ENCODE data around the gene ANGPTL8.

The ANGPTL8 gene

DNA sequence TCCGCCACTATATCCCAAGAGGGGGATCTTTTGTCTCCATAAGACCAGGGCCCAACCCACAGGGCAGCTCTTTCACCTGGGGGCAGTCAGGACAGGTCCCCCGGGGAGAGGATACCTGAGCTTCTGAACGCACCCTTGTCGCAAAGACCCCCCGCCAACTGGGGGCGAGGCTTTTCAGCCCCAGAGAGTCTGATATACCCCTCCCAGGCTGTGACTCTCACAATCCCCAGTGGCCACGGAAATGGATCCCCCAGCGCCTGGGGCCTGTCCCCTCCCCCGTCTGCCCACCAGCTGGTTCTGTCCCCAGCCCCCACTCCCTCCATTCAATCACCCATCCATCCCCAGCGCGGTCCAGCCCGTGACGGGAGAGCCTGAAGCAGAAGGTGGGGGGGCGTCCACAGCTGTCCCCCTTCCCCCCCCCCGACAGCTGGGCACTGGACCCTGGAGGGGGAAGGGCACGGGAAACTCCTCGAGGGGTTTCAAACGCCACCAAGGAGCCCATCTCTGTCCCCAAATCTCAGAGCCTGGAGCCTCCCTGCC lies 22.1 kb downstream of the ANGPTL8 start:
- no peak for DNase-seq (ENCODE audit: low read depth)

- DNase-seq (ENCODE audit: low read depth) = no peak
Measured at GRCh38 chr19:11261971-11262839, 22.8 kb downstream of the ANGPTL8 start, which contains the start of gene DOCK6. Gene DOCK6, minus strand, starts transcription at chr19:11262524. Its CDS starts 84 bp downstream, at chr19:11262440.

DNA sequence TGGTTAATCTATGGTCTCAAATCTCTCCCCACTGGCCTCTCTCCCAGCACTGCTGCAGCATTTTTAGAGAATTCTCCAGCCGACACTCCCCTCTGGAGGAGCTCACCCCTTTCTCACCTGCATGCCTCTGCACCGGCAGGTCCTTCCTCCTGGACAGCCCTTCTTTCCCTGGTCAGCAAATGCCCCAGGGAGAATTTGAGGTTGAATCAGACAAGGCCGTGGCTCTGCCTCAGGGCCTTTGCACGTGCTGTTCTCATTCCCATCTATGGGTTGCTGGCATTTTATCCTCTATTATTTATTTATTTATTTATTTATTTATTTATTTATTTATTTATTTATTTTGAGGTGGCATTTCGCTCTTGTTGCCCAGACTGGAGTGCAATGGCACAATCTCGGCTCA lies 24.3 kb downstream of the ANGPTL8 start:
- no peak for DNase-seq (ENCODE audit: low read depth)

DNA sequence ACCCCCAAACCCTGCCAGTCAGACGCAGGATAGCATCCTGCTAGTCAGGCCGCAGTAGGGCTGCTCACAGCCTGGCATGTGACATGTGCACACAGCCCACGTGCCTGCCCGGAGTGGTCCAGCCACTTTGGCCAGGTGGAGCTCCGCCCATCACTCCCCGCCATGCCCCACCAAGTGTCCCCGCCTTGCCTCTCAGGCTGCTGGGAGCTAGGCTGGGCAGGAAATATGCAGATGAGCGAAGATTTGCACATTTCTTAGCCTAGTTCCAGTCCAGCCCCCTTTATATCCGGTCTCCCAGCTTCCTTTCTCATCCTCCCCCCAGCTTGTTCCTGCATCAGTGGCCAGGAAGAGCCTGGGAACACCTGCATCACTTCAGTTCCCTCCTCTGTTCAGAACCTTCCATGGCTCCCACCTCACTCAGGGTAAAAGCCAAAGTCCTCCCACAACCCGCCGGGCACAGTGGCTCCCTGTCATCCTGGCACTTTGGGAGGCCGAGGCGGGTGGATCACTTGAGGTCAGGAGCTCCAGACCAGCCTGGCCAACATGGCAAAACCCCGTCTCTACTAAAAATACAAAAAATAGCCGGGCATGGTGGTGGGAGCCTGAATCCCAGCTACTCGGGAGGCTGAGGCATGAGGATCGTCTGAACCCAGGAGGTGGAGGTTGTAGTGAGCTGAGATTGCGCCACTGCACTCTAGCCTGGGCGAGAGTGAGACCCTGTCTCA lies 25.2 kb downstream of the ANGPTL8 start:
- no peak for DNase-seq (ENCODE audit: low read depth)

DNA sequence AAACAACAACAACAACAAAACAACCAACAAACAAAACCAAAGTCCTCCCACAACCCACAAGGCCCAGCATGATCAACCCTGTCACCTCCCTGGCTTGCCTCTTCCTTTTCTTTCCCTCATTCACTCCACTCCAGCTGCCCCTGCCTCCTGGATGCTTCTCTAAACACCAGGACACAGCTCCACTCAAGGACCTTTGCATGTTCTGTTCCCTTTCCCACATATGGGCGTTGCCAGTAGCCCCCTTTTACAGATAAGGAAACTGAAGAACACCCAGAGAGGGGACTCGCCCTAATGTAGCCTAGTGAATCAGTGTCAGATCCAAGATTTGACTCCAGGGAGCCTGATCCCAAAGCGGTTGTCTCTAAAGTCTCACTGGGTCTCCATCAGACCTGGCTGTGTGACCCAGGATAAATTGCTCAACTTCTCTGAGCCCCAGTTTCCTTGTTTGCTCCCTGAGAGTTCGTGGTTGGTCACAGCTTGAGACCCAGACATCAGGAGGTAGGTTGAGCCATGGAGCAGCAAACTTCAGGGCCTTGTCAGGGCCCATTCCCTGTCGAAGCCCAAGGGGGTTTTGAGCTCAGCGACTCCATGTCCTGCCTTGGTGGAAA lies 25.9 kb downstream of the ANGPTL8 start:
- DNase-seq (ENCODE audit: low read depth) = no peak

DNA sequence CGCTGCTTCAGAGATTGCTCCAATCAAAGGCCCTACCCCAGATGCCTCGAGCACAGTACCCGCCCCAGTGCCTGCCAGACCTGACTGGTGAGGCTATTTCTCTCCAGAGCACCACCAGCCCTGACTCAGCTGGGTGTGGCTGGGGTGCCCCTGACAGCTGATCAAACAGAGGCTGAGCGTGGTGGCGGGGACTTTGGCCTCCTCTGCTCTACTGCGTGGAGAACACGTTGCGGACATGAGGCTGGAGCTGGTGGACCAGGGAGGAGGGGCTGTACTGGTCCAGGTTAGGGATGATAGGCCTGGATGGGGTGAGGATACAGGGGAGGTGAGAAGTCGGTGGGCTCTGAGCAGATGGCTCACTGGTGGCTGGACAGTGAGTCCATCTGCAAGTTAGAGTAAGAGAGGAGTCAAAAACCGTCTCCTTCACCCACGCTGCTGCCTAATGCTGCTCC lies 26.4 kb downstream of the ANGPTL8 start:
- DNase-seq (ENCODE audit: low read depth) = no peak

GRCh38 chr19:11267316-11268085 lies 28.1 kb downstream of the ANGPTL8 start:
- DNase-seq (ENCODE audit: low read depth) = no peak

- DNase-seq (ENCODE audit: low read depth) = no peak
Measured at GRCh38 chr19:11268783-11269267, 29.4 kb downstream of the ANGPTL8 start.

- no peak for DNase-seq (ENCODE audit: low read depth)
Measured at GRCh38 chr19:11269408-11269807, 30.0 kb downstream of the ANGPTL8 start.

GRCh38 chr19:11273296-11273695 lies 33.9 kb downstream of the ANGPTL8 start:
- no peak for DNase-seq (ENCODE audit: low read depth)

- no peak for DNase-seq (ENCODE audit: low read depth)
Measured at GRCh38 chr19:11273989-11274388, 34.6 kb downstream of the ANGPTL8 start.

DNA sequence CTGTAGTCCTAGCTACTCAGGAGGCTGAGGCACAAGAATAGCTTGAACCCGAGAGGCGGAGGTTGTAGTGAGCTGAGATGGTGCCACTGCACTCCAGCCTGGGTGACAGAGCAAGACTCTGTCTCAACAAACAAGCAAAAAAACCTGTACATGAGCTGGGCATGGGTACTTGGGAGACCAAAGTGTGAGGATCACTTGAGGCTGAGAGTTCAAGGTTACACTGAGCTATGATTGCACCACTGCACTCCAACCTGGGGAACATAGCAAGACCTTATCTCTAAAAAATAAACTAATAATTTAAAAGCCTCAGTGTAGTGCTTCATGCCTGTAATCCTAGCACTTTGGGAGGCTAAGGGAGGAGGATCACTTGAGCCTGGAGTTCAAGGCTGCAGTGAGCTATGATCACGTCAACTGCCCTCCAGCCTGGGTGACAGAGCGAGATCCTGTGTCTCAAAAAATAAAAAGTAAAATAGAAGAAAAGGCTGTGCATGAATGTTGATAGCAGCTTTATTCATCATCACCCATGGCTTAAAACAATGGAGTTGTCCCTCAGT lies 35.2 kb downstream of the ANGPTL8 start:
- no peak for DNase-seq (ENCODE audit: low read depth)

DNA sequence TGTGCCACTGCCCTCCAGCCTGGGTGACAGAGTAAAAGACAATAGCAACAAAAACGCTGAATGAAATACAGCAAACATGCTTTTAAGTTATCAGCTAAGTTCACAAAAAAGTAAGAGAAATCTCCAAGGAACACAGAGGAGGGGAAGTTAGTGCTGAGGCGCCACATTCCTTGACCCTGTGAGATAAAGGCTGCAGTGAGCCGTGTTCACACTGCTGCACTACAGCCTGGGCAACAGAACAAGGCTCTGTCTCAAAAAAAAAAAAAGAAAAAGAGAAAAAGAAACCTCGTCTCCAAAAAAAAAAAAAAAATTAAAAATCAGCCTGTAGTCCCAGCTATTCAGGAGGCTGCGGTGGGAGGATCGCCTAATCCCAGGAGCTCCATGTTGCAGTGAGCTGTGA lies 39.3 kb downstream of the ANGPTL8 start:
- DNase-seq (ENCODE audit: low read depth) = no peak

DNA sequence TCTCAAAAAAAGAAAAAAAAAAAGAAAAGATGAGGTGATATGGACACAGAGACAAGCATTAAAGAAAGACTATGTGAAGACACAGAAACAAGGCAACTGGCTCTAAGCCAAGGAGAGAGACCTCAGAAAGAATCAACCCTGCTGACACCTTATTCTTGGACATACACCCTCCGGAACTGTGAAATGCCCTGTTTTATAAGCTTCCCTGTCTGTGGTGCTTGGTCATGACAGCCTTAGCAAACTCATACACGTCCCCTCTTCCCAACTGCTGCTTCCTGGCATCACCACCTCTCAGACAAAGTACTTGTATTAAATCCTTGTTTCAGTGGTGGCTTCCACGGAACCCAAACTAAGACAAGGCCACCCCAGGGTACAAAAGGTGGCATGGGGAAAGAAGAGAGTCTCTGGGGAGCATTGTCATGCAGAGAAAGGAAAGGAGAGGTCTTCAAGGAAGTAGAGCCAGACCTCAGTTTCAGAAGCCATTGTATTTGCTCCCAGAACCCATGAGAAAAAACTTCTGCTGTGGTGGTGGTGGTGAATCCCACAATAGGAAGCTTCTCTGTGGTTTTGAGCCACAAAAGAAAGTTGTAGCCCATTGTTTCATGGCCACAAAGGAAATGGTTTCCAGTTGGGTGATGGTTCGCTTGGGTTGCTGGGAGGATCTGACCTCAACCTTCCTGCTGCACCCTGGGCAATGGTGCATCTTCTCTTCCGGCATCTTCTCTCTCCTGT lies 40.3 kb downstream of the ANGPTL8 start:
- no peak for DNase-seq (ENCODE audit: low read depth)

DNA sequence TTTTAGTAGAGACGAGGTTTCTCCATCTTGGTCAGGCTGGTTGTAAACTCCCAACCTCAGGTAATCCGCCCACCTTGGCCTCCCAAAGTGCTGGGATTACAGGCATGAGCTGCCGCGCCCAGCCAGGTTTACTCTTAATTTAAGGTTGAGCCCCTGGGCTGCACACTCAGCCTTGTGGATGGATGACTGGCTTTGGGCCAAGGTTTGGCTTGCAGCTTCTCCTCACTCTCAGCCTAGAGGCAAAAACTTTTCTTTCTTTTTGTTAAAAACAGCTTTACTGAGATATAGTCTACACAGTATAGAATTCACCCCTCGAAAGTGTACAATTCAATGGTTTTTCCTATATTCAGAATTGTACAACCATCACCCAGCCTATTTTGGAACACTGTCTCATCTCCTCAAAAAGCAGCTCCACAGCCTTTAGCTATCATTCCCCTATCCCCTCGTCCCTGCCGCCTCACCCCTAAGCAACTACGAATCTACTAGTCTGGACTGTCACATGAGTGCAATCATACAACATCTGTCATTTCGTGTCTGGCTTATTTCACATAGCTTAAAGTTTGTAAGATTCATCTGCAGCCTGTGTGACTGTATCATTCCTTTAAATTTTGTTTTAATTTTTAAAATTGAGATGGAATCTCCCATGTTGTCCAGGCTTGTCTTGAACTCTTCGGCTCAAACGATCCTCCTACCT lies 42.1 kb downstream of the ANGPTL8 start:
- DNase-seq (ENCODE audit: low read depth) = no peak

DNA sequence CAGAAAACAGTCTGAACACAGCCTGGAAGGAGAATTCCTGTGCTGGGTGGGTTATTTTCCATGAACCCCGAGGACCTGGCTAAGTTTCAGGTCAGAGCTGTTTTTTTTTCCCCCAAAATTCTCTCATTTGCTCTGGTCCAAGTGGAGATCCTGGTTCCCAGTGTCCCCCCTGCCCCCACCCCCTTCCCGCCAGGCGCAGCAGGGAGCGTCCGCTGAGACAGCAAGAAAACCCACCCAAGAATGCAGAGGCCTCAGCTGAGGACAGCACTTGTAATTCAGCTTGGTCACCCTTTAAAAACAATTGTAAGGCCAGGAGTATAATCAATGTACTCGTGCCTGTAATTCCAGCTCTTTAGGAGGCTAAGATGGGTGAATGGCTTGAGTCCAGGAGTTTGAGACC lies 45.1 kb downstream of the ANGPTL8 start:
- no peak for DNase-seq (ENCODE audit: low read depth)

DNA sequence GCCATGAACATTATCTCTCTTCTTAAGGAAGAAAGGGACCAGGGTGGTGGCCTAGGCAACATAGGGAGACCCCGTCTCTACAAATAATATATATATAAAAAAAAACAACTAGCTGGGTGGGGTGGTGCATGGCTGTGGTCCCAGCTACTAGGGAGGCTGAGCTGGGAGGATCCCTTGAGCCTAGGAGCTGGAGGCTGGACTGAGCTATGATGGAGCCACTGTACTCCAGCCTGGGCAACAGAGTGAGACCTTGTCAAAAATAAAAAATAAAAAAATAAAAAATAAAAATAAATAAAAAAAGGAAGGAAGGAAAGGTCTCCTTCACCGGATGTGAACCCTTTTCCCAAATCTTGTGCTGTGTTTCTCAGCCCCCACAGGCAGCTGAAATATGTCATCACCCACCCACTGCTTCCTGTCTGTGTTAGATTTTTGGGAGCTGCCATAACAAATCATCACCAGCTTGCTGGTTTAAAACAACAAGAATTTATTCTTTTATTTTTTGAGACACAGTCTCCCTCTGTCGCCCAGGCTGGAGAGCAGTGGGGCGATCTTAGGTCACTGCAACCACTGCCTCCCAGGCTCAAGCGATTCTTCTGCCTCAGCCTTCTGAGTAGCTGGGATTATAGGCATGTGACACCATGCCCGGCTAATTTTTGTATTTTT lies 47.0 kb downstream of the ANGPTL8 start:
- no peak for DNase-seq (ENCODE audit: low read depth)

GRCh38 chr19:11288349-11288748 lies 48.9 kb downstream of the ANGPTL8 start:
- DNase-seq (ENCODE audit: low read depth) = no peak

DNA sequence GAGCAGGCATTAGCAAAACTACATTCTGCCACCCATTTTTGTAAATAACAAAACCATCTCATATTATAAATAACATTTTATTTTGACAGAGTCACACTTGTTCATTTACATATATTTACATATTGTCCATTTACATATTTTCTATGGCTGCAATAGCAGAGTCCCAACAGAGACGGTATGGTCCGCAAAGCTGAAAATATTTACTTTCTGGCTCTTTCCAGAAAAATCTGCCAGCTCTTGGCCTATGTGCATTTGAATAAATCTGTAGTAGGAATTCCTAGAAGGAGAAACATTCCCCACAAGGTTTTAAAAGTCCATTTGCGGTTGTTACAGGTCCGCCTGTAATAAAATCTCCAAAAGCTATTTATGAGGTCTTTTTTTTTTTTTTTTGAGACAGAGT lies 50.8 kb downstream of the ANGPTL8 start:
- no peak for DNase-seq (ENCODE audit: low read depth)

Measured in activated T-cell treated with anti-CD3 and anti-CD28 coated beads for 24 hours (primary cell).